HepG2 (cell line): Measurements from ENCODE around the gene PNPLA1. TPM values are rescaled to one million over a fixed set of nuclear protein-coding genes. Genes with fewer than 3 reads are reported as not detected.

Source experiments
- DMTF1 ChIP-seq: sonication (generic); formaldehyde crosslinking; IDR thresholded peaks from 2 replicates; pipeline ENCODE4 v1.4.0; 2020; ENCODE audit warnings: mild to moderate bottlenecking, missing genetic modification reagents
- HNRNPK ChIP-seq: fragments of 200-400 bp; formaldehyde crosslinking; IDR thresholded peaks from 2 replicates; pipeline ENCODE4 v1.6.1; 2018; ENCODE audit warnings: low read length, low read depth, moderate library complexity, mild to moderate bottlenecking; ENCODE audit not compliant: poor library complexity, severe bottlenecking
- RARA ChIP-seq: IDR thresholded peaks from 2 replicates; pipeline ENCODE4 v1.6.1; 2016; ENCODE audit warnings: missing genetic modification reagents, missing compliant biosample characterization
- RERE ChIP-seq: IDR thresholded peaks from 2 replicates; pipeline ENCODE4 v1.6.1; 2016; ENCODE audit warnings: low read depth, missing genetic modification reagents, missing compliant biosample characterization
- SAP130 ChIP-seq: IDR thresholded peaks from 2 replicates; pipeline ENCODE4 v1.6.1; 2016; ENCODE audit warnings: low read depth
- ZBTB40 ChIP-seq, 2 experiments: fragments of 450-650 bp in 1 of 2; sonication (generic) in 1 of 2; formaldehyde crosslinking in 1 of 2; IDR thresholded peaks; 2 replicates each; pipeline versions ENCODE4 v1.6.1 to v1.8.0; 2016 to 2022; ENCODE audit warnings: antibody characterized with exemption in 1 of 2, mild to moderate bottlenecking in 1 of 2, missing genetic modification reagents in 1 of 2
- ZNF598 ChIP-seq: sonication (generic); formaldehyde crosslinking; IDR thresholded peaks from 2 replicates; pipeline ENCODE4 v1.5.1; 2020; ENCODE audit warnings: mild to moderate bottlenecking, missing genetic modification reagents, borderline replicate concordance
- ZNF652 ChIP-seq: IDR thresholded peaks from 2 replicates; pipeline ENCODE4 v1.6.1; 2016; ENCODE audit warnings: low read depth, borderline replicate concordance
- polyA plus RNA-seq, 8 experiments: library from polyadenylated mRNA; depleted of rRNA in 3 of 8; stranded (reverse) in 7 of 8; unstranded in 1 of 8; fragments of >200 nt; fragmentation: Illumina TruSeq in 4 of 8; extraction: Trizol in 4 of 8; gene quantifications; 2 replicates each; pipeline versions ENCODE4 v1.2.1 to v1.2.3, GENCODE V29; 2011 to 2016; ENCODE audit warnings: low read depth in 4 of 8, missing spikeins in 1 of 8, mixed read lengths in 1 of 8; ENCODE audit not compliant: insufficient read depth in 1 of 8
- total RNA-seq, 5 experiments: library from RNA; depleted of rRNA; stranded (reverse); fragments of >200 nt; fragmentation: Illumina TruSeq; extraction: Trizol; gene quantifications; 2 replicates each; pipeline ENCODE4 v1.2.3, GENCODE V29; 2016; ENCODE audit warnings: low read depth in 1 of 5

The PNPLA1 gene
- total and polyA plus RNA-seq, 2 of the 13 experiments (the other 11 are each of a cell fraction or from before 2014, with no cell fraction given), result not detected

GRCh38 chr6:36334832-36335459 is 65.1 kb downstream of the PNPLA1 start (continued):
- TF ChIP-seq ZBTB40 (IDR thresholded peaks at IDR 0.05), result no peak
- 0 out of 2 replicates have a peak, but pooled peaks have one; percentile 12 for TF ChIP-seq ZBTB40 (CRISPR knock-in tag; IDR thresholded peaks at IDR 0.05)
- peak; percentile 67 for TF ChIP-seq SAP130 (CRISPR knock-in tag)
- TF ChIP-seq ZNF652, result no peak
- TF ChIP-seq RARA (CRISPR knock-in tag), result no peak
- TF ChIP-seq HNRNPK, result no peak
- no peak for TF ChIP-seq ZNF598
- TF ChIP-seq RERE (CRISPR knock-in tag), result no peak
- TF ChIP-seq DMTF1 (CRISPR knock-in tag), result no peak
